ENCODE measurements around the gene METTL13.

DNA sequence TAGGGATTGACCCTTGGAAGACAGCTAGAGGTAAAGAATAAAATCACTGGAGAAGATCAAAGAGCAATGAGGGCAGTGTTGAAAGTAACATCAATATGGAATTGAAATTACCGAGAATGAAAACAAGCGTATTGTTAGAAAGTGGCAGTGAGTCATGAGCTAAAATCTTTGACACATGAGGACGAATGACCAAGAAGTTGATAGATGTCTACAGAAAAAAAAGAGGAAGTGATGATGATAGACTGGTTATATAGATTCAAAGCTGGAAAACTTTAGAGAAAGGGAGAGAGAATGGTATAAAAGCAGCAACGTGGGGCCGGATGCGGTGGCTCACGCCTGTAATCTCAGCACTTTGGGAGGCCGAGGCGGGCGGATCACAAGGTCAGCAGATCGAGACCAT lies 47.3 kb downstream of the METTL13 start:
- TF ChIP-seq CTCF (IDR thresholded peaks at IDR 0.05; ENCODE audit: control extremely low read depth in 1 of 3, insufficient read depth in 1 of 3, low read depth in 1 of 3, low read length in 3 of 3), result no peak
- no peak for TF ChIP-seq KDM1A (IDR thresholded peaks at IDR 0.05; ENCODE audit: borderline replicate concordance, low read length)
- no peak for TF ChIP-seq SUZ12 (IDR thresholded peaks at IDR 0.05; ENCODE audit: low read length)
- TF ChIP-seq SIN3A (conservative IDR thresholded peaks at IDR 0.05 in 1 of 2, IDR thresholded peaks at IDR 0.05 in 1 of 2; ENCODE audit: low read depth in 1 of 2, low read length in 2 of 2), result no peak
